ENCODE measurements around the gene FBXW11.

GRCh38 chr5:171850324-171850947 lies 156.0 kb downstream of the FBXW11 start:
- TF ChIP-seq CTCF (IDR thresholded peaks at IDR 0.05), result no peak
- TF ChIP-seq POLR2A (IDR thresholded peaks at IDR 0.05), result no peak
